HG03159 (cell line): ENCODE data around the gene IRF1.
"Not testable (repeated sequence)": the region's sequence is repeated elsewhere in the genome, so short reads cannot be mapped to it uniquely, and the experiment has no call there.

Source experiments
- ATAC-seq: cut with Tn5 transposase; IDR thresholded peaks from one replicate; pipeline ENCODE4 v1.9.1; 2021; ENCODE audit warnings: mild to moderate bottlenecking, moderate library complexity; ENCODE audit not compliant: unreplicated experiment

The IRF1 gene, protein sequence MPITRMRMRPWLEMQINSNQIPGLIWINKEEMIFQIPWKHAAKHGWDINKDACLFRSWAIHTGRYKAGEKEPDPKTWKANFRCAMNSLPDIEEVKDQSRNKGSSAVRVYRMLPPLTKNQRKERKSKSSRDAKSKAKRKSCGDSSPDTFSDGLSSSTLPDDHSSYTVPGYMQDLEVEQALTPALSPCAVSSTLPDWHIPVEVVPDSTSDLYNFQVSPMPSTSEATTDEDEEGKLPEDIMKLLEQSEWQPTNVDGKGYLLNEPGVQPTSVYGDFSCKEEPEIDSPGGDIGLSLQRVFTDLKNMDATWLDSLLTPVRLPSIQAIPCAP

DNA sequence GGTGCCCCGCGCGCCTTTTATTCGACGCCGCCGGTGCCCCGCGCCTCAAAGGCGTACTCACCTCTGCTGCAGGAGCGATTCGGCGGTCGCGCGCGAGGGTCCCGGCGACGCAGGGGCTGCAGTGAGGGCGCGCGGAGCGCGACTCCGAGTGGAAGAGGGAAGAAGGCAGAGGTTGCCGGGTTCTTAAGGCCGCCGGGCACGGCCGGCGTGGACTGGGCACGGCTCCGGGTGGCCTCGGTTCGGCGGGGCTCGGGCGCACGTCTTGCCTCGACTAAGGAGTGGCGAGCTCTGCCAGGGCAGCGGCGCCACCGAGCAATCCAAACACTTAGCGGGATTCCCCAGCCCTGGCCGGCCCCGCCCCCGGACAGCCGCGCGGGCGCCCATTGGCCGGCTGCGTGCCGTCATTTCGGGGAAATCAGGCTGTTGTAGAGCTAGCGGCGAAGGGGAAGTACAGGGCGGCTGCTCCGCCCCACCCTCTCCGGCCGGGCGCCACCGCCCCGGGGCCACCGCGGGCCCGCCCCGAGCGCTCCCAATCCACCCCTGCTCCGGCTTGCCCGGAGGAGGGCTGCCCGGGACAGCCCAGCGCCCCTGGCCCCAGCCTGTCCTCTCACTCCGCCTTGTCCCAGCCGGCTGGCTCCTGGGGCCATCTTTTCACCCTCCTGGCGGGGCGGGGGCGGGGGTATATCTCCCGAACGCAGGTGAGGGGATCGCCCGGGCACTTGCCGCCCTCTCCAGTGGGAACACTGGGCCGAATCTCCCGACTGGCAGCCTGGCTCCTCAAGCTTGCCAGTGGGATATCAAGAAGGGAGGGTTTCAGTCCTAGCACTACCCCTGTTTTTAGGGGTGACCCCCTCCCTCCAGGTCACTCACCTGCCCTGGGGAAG lies at the start of gene IRF1:
Gene IRF1, minus strand, starts transcription at position 290 of the 884 bp plus-strand sequence. CDS start 1,295 bp downstream, outside the sequence.
- ATAC-seq: peak; percentile 79

DNA sequence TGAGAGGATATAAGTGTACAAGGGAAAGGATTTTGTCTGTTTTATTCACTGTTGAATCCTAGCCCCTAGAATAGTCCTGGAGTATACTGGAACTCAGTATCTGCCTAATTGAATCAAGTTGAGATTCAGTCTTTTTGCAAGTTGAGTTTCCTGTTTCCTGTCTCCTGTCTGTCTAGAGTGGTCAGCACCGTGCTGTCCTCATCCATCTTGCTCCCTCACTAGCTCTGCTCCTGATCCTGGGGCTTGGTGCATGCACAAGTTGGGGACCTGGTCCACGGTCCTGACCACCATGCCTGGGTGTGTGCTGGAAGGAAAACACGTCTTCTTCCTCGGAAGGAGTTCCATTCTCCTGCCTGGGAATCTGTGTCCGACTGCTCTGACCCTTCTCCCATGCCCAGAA lies 49.6 kb upstream of the IRF1 start:
- no peak for ATAC-seq

DNA sequence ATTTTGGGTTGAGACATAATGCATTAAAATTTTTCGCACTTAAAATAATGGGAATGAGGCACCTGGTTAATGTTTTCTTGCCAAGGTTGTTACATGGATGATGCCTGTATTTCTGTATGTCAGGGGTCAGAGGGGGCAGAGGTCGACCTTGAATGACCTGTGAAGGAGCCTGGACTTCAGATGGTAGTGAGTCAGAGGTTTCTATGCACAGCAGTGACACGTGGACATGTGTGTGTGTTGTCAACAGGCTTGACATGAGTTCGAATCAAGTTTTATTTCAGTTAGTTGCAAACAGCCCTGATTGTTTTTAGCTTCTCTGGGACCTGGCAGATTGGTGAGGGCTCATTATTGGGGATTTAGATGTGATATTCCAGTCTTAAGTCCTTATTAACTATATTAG lies 49.1 kb upstream of the IRF1 start:
- ATAC-seq: no peak

DNA sequence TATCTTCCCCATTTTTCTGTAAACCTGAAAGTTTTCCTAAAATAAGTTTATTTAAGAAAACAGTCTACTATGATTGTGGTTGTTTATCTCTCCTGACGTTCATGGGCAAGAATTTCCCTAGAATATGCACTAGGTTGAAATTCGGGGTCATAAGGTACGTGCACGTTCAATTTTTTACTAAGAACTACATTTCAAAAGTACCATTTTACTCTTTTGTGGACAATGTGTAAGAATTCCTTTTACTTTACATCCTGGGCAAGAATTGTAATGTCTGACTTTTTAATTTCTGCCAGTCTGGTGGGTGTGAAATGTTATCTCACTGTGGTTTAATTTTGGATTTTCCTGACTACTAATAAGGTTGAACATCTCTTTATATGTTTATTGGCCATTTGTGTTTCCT lies 40.4 kb upstream of the IRF1 start:
- no peak for ATAC-seq

DNA sequence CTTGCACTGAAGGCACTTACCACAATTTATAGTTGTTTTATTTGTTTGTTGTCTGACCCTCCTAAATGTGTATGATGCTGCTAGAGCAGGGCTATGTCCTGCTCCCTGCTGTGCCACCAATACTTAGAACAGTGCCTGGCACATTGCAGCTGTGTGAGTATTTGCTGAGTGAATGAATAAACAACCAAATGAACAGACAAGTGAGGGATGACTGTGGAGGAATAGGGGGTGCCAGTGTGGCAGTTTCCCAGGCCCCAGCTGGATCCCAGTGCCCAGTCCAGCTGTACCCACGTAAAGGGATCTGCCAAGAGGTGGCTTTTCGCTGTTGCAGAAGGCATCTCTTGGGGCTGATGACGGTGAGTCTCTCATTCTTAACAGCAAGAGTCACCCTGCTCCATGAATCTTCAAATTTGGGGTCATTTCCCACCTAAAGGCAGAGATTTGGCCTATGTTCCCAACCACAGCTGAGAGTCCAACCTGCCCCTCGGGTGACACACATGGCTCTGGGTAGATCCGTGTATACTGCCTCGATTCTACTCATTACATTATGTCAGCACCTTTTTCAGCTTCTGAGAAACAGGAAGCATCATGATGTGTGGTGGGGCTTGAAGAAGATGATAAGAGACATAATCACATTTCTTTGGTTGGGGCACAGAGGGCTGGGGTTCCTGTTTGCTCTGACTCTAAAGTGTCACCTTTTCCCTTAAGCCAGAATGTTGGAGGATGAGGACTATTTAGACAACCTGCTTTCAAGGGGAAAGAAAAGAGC lies 38.5 kb upstream of the IRF1 start:
- ATAC-seq: no peak

DNA sequence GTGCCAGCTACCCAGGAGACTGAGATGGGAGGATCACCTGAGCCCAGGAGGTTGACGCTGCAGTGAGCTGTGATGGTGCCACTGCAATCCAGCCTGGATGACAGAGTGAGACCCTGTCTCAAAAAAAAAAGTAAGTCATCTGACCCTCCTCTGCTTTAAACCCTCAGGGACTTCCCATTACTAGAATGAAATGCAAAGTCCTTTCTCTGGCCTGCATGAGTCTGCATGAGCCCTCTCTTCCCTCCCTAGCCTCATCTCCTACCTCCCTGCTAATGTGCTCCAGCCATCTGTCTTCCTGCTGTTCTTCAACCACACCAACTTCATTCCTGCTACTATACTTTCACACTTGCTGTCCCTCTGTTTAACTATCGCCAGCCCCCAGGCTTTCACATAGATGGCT lies 37.4 kb upstream of the IRF1 start:
- no peak for ATAC-seq

DNA sequence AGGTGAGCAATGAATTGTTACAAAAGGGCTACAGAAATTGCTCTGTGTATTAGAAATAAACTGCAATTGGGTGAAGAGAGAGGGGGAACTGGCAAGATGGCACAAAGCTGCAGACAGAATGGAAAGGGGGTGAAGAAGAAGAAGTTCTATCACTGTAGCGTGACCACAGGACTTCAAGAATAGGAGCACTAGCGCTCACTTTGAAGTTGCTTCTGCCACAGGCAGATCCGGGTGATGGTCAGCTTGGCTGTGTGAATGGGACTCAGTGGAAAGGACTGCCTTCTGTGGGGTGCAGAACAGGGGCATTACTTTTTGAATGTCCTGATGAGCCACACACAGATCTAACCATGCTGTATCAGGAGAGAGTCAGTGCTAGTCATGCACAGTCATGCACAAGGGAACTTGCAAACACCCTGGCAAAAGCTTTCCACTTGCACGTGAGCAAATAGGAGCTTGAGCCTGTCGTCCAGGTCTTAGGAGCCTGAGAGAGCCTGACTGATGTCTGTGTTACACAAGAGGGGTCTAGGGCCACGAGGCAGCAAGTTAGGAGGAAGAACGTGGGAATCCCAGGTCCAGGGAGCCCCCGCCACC lies 36.5 kb upstream of the IRF1 start:
- ATAC-seq: no peak

DNA sequence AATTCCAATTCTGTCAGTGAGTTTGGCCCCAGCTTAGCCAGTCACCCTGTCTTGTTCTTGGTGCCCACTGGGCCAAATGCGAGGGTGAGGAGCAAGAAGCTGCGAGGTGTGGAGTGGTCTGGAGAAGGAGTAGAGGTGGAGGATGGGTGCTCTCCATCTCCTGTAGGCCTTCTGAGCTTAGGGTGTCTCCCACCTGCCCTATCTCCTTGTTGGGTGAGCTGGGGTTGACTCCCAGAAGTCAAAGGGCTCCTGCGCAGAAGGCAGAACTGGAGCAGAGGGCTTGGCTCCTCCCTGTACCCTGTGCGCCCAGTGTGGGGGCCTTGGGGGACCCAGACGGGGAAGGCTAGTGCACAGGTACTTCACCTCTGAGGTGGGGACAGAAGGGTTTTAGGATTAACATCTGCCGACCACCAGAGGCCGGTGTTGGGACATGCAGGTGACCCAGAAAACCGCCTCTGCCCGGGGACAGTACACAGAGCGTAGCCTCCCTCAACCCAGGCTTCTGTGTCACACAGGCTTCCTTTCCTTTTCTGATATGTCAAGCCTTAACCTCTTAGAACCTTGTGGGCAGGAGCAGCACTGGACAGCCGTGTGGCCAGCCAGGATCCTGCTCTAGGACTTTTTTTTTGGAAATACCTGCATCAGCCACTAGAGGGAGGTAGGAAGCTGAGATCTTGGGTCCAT lies 35.9 kb upstream of the IRF1 start:
- ATAC-seq: no peak

DNA sequence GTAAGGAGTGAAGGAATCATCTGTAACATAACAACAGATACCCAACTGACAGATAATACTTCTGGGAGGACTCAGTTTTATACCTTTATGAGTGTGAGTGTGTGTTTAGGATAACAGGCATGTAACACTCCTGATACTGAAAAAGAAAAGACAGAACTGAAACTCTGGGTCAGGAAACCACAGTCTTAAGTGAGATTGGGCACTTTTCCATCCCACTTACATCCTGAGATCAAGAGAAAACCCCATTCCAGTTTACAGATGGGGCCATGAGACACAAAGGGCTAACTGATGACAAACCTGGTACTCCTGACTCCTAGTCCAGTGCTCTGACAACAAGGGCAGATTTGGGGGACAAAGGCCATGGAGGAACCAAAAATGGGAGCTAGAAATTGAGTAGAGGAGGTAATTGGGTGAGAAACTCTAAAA lies 34.7 kb upstream of the IRF1 start:
- ATAC-seq: peak; percentile 75

DNA sequence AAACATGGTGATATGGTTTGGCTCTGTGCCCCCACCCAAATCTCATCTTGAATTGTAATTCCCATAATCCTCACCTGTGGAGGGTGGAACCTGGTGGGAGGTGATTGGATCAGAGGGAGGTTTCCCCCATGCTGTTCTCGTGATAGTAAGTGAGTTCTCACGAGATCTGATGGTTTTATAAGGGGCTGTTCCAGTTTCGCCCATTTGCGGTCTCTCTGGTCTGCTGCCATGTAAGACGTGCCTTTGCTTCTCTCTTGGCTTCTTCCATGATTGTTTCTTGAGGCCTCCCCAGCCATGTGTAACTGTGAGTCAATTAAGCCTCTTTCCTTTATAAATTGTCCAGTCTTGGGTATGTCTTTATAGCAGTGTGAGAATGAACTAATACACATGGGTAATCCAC lies 34.3 kb upstream of the IRF1 start:
- ATAC-seq: not testable (repeated sequence)

DNA sequence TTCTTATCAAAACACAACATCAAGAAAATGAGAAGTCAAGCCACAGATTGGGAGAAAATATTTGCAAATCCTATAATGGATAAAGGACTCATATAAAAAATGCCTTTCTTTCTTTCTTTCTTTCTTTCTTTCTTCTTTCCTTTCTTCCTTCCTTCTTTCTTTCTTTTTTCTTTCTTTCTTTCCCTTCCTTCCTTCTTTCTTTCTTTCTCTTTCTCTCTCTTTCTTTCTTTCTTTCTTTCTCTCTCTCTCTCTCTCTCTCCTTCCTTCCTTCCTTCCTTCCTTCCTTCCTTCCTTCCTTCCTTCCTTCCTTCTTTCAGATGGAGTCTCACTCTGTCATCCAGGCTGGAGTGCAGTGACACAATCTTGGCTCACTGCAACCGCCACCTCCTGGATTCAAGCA lies 31.5 kb upstream of the IRF1 start:
- ATAC-seq: not testable (repeated sequence)

DNA sequence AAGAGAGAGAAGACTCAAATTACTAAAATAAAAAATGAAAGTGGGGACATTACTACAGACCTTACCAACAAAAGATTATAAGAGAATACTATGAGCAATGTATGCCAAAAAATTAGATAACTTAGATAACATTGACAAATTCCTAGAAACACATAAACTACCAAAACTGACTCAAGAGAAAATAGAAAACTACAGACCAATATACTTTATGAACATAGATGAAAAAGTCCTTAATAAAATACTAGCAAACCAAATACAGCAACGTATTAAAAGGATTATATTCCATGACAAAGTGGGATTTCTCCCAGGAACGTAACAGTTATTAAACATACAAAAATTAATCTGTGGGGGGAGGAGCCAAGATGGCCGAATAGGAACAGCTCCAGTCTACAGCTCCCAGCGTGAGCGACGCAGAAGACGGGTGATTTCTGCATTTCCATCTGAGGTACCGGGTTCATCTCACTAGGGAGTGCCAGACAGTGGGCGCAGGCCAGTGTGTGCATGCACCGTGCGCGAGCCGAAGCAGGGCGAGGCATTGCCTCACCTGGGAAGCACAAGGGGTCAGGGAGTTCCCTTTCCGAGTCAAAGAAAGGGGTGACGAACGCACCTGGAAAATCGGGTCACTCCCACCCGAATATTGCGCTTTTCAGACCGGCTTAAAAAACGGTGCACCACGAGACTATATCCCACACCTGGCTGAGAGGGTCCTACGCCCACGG lies 23.2 kb upstream of the IRF1 start:
- not testable (repeated sequence) for ATAC-seq

DNA sequence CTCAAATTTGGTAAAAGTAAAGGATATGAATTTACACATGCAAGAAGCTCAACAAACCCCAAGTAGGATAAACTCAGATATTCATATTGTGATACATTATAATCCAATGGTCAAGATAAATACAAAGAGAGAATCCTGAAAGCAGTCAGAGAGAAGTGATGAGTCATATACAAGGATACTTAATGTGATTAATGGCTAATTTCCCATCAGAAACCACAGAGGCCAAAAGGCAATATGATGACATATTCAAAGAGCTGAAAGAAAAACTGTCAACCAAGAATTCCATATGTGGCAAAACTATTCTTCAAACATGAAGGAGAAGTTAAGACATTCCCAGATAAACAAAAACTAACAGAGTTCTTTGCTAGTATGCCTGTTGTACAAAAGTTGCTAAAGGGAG lies 19.5 kb upstream of the IRF1 start:
- no peak for ATAC-seq

DNA sequence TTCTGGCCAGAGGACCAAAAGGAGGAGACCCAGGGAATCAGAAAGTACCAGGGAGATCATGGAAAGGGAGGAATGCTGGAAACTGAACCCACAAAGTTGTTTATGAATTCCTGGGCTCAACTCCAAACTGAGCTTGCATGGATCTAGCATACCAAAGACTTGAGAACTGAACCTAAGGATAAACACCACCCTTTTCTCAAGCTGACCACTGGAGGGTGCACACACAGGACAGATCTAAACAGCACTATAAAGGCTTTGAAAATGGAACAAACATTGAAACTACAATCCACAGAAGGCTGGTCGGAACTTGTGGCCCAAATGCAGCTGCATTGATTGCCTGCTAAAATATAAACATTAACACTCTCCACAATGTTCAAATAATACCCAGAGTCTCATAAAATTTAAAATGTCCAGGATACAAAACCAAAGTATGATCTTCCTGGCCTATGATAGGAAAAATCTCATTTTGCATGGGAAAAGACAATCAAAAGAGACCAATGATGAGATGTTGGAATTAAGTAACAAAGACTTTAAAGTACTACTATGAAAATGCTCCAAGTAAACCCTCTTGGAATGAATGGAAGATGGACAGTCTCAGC lies 15.6 kb upstream of the IRF1 start:
- peak; percentile 58 for ATAC-seq

DNA sequence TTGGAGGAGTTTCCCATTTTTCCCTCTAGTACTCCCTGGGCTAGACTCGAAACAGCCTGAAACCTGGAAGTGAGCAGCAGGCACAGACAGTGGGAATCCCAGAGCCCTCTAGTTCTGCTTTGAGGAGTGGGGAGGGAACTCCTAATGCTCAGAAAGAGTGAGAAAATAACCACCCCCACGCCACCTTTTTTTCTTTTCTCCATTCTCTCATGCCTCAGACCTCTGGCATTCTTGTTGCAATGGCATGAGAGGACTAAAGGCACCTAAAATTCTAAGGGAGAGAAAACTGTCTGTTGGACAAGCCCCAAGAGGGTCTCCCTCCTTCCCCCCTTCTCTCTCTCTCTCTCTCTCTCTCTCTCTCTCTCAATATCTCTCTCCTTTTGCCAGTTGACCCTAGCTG lies 15.1 kb upstream of the IRF1 start:
- ATAC-seq: no peak

DNA sequence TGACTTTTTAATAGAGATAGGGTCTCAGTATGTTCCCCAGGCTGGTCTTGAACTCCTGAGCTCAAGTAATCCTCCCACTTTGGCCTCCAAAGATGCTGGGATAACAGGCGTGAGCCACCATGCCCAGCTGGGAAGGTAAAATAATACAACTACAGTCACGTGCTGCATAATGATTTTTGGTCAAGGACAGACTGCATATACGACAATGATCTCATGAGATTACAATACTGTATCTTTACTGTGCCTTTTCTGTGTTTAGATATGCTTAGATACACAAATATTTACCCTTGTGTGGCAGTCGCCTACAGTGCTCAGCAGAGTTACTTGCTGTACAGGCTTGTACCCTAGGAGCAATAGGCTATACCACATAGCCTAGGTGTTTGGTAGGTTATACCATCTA lies 14.2 kb upstream of the IRF1 start:
- no peak for ATAC-seq

DNA sequence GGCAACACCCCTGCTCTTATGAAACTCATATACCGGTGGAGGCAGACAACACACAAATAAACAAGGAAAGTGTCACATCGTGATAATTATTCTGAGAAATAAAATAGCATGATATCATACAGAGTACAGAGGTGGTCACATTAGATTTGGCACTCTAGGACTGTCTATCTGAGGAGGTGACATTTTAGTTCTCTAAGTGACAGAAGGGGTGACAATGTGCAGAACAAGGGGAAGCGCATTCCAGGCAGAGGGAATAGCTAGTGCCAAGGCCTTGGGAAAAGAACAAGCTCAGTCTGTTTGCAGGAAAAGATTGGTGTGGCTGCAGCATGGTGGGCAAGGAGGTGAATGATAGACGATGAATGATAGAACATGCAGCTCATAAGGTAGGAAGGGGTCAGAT lies 12.7 kb upstream of the IRF1 start:
- no peak for ATAC-seq

DNA sequence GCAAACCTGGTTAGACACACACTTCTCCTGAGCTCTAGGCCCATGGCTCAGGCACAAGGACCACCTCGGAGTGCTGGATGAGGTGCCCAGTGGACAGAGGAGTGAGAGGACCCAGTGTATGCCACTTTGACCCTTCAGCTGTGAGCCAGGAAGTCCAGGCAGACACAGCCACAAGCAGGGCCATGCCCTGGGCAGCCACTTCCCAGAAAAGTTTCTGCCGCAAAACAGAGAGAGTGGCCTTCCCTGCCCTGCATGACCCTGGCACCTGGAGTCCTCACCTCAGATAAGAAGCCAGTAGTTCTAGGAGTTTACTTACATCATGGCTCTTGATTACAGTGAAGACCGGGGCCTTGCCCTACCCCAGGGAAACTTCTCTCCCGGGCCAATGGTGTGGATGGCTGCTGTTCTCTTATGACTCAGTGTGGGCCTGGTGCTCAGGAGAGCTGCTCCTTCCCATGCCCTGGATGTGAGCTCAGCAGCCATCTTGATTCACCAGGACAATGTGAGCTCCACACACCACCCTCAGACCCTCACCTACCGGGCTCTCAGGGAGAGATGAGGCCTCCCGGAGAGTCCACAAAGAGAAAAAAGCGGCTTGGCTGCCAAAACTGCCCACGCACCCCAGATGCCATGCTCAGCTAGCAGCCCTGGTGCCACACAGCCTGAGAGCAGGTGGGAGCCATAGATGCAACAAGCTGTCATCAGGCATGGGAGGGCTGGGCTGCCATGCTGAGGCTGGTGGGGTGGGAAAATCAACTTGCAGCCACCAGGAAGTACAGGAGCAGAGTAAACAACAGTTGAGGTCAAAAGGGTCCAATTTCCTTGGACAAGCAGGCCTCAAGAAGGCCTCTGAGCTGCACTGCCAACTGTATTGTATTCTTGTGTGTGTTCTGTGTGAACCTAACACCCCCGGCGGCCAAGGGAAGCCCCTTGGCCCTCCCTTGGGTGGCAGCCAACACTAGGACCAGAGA lies 11.7 kb upstream of the IRF1 start:
- no peak for ATAC-seq
